Measurements from ENCODE around the gene LINGO4.

GRCh38 chr1:151815716-151816327 lies 10.6 kb upstream of the LINGO4 start:
- TF ChIP-seq, protein P1, sequence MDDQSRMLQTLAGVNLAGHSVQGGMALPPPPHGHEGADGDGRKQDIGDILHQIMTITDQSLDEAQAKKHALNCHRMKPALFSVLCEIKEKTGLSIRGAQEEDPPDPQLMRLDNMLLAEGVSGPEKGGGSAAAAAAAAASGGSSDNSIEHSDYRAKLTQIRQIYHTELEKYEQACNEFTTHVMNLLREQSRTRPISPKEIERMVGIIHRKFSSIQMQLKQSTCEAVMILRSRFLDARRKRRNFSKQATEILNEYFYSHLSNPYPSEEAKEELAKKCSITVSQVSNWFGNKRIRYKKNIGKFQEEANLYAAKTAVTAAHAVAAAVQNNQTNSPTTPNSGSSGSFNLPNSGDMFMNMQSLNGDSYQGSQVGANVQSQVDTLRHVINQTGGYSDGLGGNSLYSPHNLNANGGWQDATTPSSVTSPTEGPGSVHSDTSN (IDR thresholded peaks at IDR 0.05; ENCODE audit: insufficient replicate concordance, low read depth, low read length): no peak
- no peak for TF ChIP-seq MYC (IDR thresholded peaks at IDR 0.05; ENCODE audit: insufficient read depth, insufficient read length, insufficient replicate concordance, low read length, severe bottlenecking)
- TF ChIP-seq EP300 (IDR thresholded peaks at IDR 0.05; ENCODE audit: borderline replicate concordance in 1 of 2, control insufficient read depth in 1 of 2, low read depth in 2 of 2, low read length in 2 of 2): no peak
- no peak for TF ChIP-seq ZZZ3 (IDR thresholded peaks at IDR 0.05; ENCODE audit: control insufficient read depth, insufficient read length, low read depth)

All from GM12878 (cell line).